WTC11 (cell line): ENCODE measurements around the gene RNF4. TPM values are rescaled to one million over a fixed set of nuclear protein-coding genes. Genes with fewer than 3 reads are reported as not detected.
"Not testable (repeated sequence)": the region's sequence is repeated elsewhere in the genome, so short reads cannot be mapped to it uniquely, and the experiment has no call there.

Experiments used
- ATAC-seq: fragments of 200-7000 bp; cut with Tn5 transposase; 2 replicates; pipeline ENCODE4 v1.10.0; 2021; ENCODE audit warnings: mild to moderate bottlenecking, moderate library complexity
- CTCF ChIA-PET: fragments of 300-600 bp; sonication (Branson Sonifier 250); formaldehyde crosslinking; loops from one replicate; lab custom pipeline; 2021; ENCODE audit warnings: antibody characterized with exemption; lab: Charles Lee
- POLR2A ChIA-PET: fragments of 350-600 bp; sonication (Branson Sonifier 250); formaldehyde crosslinking; loops from one replicate; lab custom pipeline; 2021; ENCODE audit warnings: antibody characterized with exemption; lab: Charles Lee
- DNase-seq: peaks from one replicate; pipeline ENCODE4 v3.0.0; 2021; ENCODE audit warnings: low spot score
- H3K27ac Mint-ChIP-seq: 2 replicates; pipeline ENCODE4 v1.8.0; 2021; ENCODE audit warnings: mixed read lengths
- H3K27me3 Mint-ChIP-seq: 2 replicates; pipeline ENCODE4 v1.8.0; 2021; ENCODE audit warnings: low read depth, mild to moderate bottlenecking, moderate library complexity, mixed read lengths
- H3K36me3 Mint-ChIP-seq: 2 replicates; pipeline ENCODE4 v1.8.0; 2021; ENCODE audit warnings: mixed read lengths
- H3K4me1 Mint-ChIP-seq: 2 replicates; pipeline ENCODE4 v1.8.0; 2022; ENCODE audit warnings: mixed read lengths
- H3K4me3 Mint-ChIP-seq: 2 replicates; pipeline ENCODE4 v1.8.0; 2021; ENCODE audit warnings: mild to moderate bottlenecking, moderate library complexity, mixed read lengths
- H3K9me3 Mint-ChIP-seq: 2 replicates; pipeline ENCODE4 v1.8.0; 2021; ENCODE audit warnings: mixed read lengths
- CBFB ChIP-seq: sonication (generic); formaldehyde crosslinking; IDR thresholded peaks from 2 replicates; pipeline ENCODE4 v1.8.1; 2022; ENCODE audit warnings: mild to moderate bottlenecking, low read depth, missing genetic modification reagents
- NR3C1 ChIP-seq: sonication (generic); formaldehyde crosslinking; conservative IDR thresholded peaks from 2 replicates; pipeline ENCODE4 v1.8.1; 2023; ENCODE audit warnings: low read depth, mild to moderate bottlenecking, missing genetic modification reagents
- ZBTB21 ChIP-seq: sonication (generic); formaldehyde crosslinking; IDR thresholded peaks from 2 replicates; pipeline ENCODE4 v1.8.1; 2023; ENCODE audit warnings: mild to moderate bottlenecking, missing genetic modification reagents, borderline replicate concordance
- ZNF121 ChIP-seq: sonication (generic); formaldehyde crosslinking; IDR thresholded peaks from 2 replicates; pipeline ENCODE4 v1.8.0; 2023; ENCODE audit warnings: missing genetic modification reagents
- ZNF138 ChIP-seq: sonication (generic); formaldehyde crosslinking; conservative IDR thresholded peaks from 2 replicates; pipeline ENCODE4 v1.8.1; 2022; ENCODE audit warnings: mild to moderate bottlenecking, moderate library complexity, missing genetic modification reagents
- ZNF396 ChIP-seq: fragments of 250-450 bp; sonication (Bioruptor Pico); IDR thresholded peaks from 2 replicates; pipeline ENCODE4 v1.8.0; 2021; ENCODE audit warnings: mild to moderate bottlenecking, moderate library complexity, borderline replicate concordance
- ZNF671 ChIP-seq: fragments of 250-450 bp; sonication (Bioruptor Pico); IDR thresholded peaks from 2 replicates; pipeline ENCODE4 v1.8.0; 2021; ENCODE audit warnings: mild to moderate bottlenecking
- total RNA-seq: library from RNA; stranded (reverse); gene quantifications from 3 replicates; pipeline ENCODE4 v1.2.3, GENCODE V29; 2021
- TF ChIP-seq, protein P1 (sequence below): fragments of 250-450 bp; sonication (Bioruptor Pico); IDR thresholded peaks from 2 replicates; pipeline ENCODE4 v1.9.0; 2021; ENCODE audit warnings: mild to moderate bottlenecking
- TF ChIP-seq, protein P2 (sequence below): sonication (generic); formaldehyde crosslinking; IDR thresholded peaks from 2 replicates; pipeline ENCODE4 v1.8.0; 2023; ENCODE audit warnings: missing genetic modification reagents
- TF ChIP-seq, protein P3 (sequence below): fragments of 250-450 bp; sonication (Bioruptor Pico); IDR thresholded peaks from 2 replicates; pipeline ENCODE4 v1.9.0; 2021; ENCODE audit warnings: mild to moderate bottlenecking, borderline replicate concordance
- TF ChIP-seq, protein P4 (sequence below): sonication (generic); formaldehyde crosslinking; IDR thresholded peaks from 2 replicates; pipeline ENCODE4 v1.8.1; 2022; ENCODE audit warnings: missing genetic modification reagents, borderline replicate concordance
- TF ChIP-seq, protein P5 (sequence below): sonication (generic); formaldehyde crosslinking; IDR thresholded peaks from 2 replicates; pipeline ENCODE4 v1.8.0; 2022; ENCODE audit warnings: mild to moderate bottlenecking, missing genetic modification reagents

The RNF4 gene
- total RNA-seq, 1 experiment from 2014 or later: 87.3 TPM

DNA sequence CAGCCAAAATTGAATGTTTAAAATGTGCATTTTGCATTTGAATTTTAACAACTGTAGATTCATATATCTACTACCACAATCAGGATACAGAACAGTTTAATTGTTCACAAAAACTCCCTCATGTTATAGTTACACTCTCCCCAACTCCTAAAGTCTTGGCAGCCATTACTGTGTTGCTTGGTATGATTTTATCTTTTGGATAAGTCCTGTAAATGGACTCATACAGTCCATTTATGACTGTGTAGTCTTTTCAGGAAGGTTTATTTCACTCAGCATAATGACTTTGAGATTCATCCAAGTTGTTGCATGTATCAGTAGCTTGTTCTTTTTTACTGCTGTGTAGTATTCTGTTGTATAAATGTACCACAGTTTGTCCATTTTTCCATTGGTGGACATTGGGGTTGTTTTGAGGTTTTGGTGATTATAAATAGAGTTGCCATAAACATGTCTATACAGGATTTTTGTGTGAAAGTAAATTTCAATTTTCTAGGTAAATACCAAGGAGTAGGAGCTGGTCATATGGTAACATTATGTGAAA, 77.4 kb downstream of the RNF4 start:
- no peak for ATAC-seq
- Mint-ChIP-seq H3K27me3 (no peaks in the 10 kb centered on the region), H3K4me1 (no peaks in the 10 kb centered on the region), H3K4me3 (no peak overlapping the region), H3K36me3 (peaks cover 9% of the 10 kb centered on the region), H3K27ac (no peak overlapping the region), H3K9me3 (peaks cover 6% of the 10 kb centered on the region)
- TF ChIP-seq, protein P1, sequence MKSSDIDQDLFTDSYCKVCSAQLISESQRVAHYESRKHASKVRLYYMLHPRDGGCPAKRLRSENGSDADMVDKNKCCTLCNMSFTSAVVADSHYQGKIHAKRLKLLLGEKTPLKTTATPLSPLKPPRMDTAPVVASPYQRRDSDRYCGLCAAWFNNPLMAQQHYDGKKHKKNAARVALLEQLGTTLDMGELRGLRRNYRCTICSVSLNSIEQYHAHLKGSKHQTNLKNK (CRISPR knock-in tag): no peak
- TF ChIP-seq ZNF671: no peak
- TF ChIP-seq, protein P2, sequence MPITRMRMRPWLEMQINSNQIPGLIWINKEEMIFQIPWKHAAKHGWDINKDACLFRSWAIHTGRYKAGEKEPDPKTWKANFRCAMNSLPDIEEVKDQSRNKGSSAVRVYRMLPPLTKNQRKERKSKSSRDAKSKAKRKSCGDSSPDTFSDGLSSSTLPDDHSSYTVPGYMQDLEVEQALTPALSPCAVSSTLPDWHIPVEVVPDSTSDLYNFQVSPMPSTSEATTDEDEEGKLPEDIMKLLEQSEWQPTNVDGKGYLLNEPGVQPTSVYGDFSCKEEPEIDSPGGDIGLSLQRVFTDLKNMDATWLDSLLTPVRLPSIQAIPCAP: no peak
- no peak for TF ChIP-seq ZNF396 (CRISPR knock-in tag)
- no peak for TF ChIP-seq CBFB (CRISPR knock-in tag)
- TF ChIP-seq, protein P3, sequence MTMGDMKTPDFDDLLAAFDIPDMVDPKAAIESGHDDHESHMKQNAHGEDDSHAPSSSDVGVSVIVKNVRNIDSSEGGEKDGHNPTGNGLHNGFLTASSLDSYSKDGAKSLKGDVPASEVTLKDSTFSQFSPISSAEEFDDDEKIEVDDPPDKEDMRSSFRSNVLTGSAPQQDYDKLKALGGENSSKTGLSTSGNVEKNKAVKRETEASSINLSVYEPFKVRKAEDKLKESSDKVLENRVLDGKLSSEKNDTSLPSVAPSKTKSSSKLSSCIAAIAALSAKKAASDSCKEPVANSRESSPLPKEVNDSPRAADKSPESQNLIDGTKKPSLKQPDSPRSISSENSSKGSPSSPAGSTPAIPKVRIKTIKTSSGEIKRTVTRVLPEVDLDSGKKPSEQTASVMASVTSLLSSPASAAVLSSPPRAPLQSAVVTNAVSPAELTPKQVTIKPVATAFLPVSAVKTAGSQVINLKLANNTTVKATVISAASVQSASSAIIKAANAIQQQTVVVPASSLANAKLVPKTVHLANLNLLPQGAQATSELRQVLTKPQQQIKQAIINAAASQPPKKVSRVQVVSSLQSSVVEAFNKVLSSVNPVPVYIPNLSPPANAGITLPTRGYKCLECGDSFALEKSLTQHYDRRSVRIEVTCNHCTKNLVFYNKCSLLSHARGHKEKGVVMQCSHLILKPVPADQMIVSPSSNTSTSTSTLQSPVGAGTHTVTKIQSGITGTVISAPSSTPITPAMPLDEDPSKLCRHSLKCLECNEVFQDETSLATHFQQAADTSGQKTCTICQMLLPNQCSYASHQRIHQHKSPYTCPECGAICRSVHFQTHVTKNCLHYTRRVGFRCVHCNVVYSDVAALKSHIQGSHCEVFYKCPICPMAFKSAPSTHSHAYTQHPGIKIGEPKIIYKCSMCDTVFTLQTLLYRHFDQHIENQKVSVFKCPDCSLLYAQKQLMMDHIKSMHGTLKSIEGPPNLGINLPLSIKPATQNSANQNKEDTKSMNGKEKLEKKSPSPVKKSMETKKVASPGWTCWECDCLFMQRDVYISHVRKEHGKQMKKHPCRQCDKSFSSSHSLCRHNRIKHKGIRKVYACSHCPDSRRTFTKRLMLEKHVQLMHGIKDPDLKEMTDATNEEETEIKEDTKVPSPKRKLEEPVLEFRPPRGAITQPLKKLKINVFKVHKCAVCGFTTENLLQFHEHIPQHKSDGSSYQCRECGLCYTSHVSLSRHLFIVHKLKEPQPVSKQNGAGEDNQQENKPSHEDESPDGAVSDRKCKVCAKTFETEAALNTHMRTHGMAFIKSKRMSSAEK (CRISPR knock-in tag): no peak
- TF ChIP-seq, protein P4, sequence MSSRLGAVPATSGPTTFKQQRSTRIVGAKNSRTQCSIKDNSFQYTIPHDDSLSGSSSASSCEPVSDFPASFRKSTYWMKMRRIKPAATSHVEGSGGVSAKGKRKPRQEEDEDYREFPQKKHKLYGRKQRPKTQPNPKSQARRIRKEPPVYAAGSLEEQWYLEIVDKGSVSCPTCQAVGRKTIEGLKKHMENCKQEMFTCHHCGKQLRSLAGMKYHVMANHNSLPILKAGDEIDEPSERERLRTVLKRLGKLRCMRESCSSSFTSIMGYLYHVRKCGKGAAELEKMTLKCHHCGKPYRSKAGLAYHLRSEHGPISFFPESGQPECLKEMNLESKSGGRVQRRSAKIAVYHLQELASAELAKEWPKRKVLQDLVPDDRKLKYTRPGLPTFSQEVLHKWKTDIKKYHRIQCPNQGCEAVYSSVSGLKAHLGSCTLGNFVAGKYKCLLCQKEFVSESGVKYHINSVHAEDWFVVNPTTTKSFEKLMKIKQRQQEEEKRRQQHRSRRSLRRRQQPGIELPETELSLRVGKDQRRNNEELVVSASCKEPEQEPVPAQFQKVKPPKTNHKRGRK (CRISPR knock-in tag): no peak
- ChIA-PET POLR2A (no interaction called here), CTCF (interaction anchor here (0.6 kb wide), 1 partner anchor 21 kb away, joined by 3 read pairs; no protein-coding TSS in a partner anchor)
- DNase-seq: no peak

DNA sequence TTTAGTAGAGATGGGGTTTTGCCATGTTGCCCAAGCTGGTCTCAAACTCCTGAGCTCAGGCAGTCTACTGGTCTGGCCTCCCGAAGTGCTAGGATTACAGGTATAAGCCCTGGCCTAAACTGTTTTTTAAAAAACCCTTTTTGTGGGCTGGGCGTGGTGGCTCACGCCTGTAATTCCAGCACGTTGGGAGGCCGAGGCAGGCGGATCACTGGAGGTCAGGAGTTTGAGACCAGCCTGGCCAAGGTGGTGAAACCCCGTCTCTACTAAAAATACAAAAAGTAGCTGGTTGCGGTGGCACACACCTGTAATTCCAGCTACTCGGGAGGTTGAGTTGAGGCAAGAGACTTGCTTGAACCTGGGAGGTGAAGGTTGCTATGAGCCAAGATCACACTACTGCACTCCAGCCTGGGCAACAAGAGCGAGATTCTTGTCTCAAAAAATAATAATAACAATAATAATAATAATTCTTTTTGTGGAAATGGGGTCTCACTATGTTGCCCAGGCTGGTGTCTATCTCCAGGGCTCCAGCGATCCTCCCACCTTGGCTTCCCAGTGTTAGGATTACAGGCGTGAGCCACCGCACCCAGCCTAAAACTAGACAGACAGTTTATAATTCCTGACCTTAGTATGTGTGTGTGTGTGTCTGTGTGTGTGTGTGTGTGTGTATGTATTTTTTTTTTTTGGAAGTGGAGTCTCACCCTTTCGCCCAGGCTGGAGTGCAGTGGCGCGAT, 78.2 kb downstream of the RNF4 start:
- H3K4me1 Mint-ChIP-seq, ATAC-seq, H3K4me3 Mint-ChIP-seq, H3K9me3 Mint-ChIP-seq, H3K27me3 Mint-ChIP-seq, H3K36me3 Mint-ChIP-seq, POLR2A ChIA-PET, DNase-seq, H3K27ac Mint-ChIP-seq: not testable (repeated sequence)
- CTCF ChIA-PET: interaction anchor here (0.6 kb wide), 1 partner anchor 22 kb away, joined by 3 read pairs; no protein-coding TSS in a partner anchor
- peak; percentile 14; the same call in 1 of the 2 replicates for TF ChIP-seq ZNF121 (CRISPR knock-in tag)

DNA sequence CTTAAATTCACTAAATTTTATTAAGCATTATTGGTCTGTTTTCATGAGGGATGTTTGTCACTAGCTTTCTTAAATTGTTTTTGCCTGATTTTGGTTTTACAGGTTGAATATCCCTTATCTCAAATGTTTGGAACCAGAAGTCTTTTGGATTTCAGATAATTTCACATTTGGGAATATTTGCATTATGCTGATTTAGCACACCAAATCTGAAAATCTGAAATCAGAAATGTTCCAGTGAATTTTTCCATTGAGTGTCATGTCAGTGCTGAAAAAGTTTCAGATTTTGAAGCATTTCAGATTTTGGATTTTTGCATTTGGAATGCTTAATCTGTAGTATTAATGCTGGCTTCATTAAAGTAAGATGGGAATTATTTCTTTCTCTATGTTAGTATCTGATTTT, 82.2 kb downstream of the RNF4 start:
- Mint-ChIP-seq H3K4me1 (0 out of 2 replicates have a peak, but pooled peaks cover 4% of the 10 kb centered on the region), H3K27ac (no peak overlapping the region), H3K36me3 (peaks cover 4% of the 10 kb centered on the region; the same call in 1 of the 2 replicates), H3K27me3 (no peaks in the 10 kb centered on the region), H3K4me3 (no peak overlapping the region), H3K9me3 (peaks cover 3% of the 10 kb centered on the region; the same call in 1 of the 2 replicates)
- CTCF ChIA-PET: interaction anchor here (0.6 kb wide), 1 partner anchor 27 kb away, joined by 3 read pairs; no protein-coding TSS in a partner anchor
- DNase-seq (no peak), ATAC-seq (no peak)
- TF ChIP-seq NR3C1 (CRISPR knock-in tag): no peak
- TF ChIP-seq, protein P4 (CRISPR knock-in tag): no peak
- TF ChIP-seq ZNF138 (CRISPR knock-in tag): no peak
- no peak for TF ChIP-seq ZBTB21 (CRISPR knock-in tag)
- TF ChIP-seq, protein P5, sequence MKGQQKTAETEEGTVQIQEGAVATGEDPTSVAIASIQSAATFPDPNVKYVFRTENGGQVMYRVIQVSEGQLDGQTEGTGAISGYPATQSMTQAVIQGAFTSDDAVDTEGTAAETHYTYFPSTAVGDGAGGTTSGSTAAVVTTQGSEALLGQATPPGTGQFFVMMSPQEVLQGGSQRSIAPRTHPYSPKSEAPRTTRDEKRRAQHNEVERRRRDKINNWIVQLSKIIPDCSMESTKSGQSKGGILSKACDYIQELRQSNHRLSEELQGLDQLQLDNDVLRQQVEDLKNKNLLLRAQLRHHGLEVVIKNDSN (CRISPR knock-in tag): no peak
- POLR2A ChIA-PET: no interaction called here
